ENCODE measurements around the gene DEPDC1. TPM values are rescaled to one million over a fixed set of nuclear protein-coding genes. Genes with fewer than 3 reads are reported as not detected.
"Not testable (repeated sequence)": the region's sequence is repeated elsewhere in the genome, so short reads cannot be mapped to it uniquely, and the experiment has no call there.

Gene DEPDC1
- total and polyA plus RNA-seq, 4 donors, result 0.52 to 18.3 (median 0.58) TPM; not detected in 1

DNA sequence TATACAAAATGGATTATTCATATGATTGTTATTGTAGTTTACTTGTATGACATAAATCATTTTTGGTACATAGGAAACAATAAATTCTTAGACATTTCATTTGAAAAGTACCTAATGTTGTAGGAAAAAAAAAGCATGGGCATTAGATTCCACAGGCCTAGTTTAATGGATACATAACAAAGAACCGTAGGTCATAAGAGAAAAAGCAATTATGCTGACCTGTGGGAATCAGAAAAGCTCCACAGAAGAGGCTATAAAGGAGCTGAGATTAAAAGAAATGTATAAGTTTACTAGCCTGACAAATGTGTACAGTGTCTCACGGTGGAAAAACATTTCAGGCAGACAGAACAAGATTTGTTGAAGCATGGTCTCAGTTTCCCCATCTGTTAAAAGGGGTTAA is 3.7 kb downstream of the DEPDC1 start:
- H3K27ac ChIP-seq (ENCODE audit: low read depth in 1 of 2, low read length in 2 of 2), result no peak overlapping the region
- H3K9me3 ChIP-seq (ENCODE audit: control insufficient read depth in 4 of 4, low read length in 3 of 4), result no peaks in the 10 kb centered on the region
- 95% methylated on average over 2 of the region's 2 CpGs for WGBS
- H3K27me3 ChIP-seq (ENCODE audit: control insufficient read depth in 4 of 4, insufficient read depth in 4 of 4, low read length in 3 of 4), result no peaks in the 10 kb centered on the region
- H3K4me3 ChIP-seq (ENCODE audit: low read depth in 1 of 3, low read length in 3 of 3), result no peak overlapping the region
- H3K36me3 ChIP-seq (ENCODE audit: control insufficient read depth in 4 of 4, insufficient read depth in 3 of 4, low read depth in 1 of 4, low read length in 3 of 4), result no peaks in the 10 kb centered on the region
- H3K9ac ChIP-seq (ENCODE audit: low read depth in 1 of 2, low read length in 2 of 2), result no peak overlapping the region
- H3K4me1 ChIP-seq (ENCODE audit: control insufficient read depth in 4 of 4, insufficient read depth in 4 of 4, low read length in 3 of 4), result peaks cover 6 to 18% (median 9%) of the 10 kb centered on the region in 4 donors
- no peak for DNase-seq (ENCODE audit: low spot score)
- TF ChIP-seq FOXA2 (IDR thresholded peaks at IDR 0.05) (no peak), HNF4G (IDR thresholded peaks at IDR 0.05) (no peak), MAX (IDR thresholded peaks at IDR 0.05) (no peak), SP1 (IDR thresholded peaks at IDR 0.05) (no peak), YY1 (IDR thresholded peaks at IDR 0.05) (no peak), TAF1 (conservative IDR thresholded peaks at IDR 0.05) (no peak), JUND (IDR thresholded peaks at IDR 0.05) (no peak), CTCF (IDR thresholded peaks at IDR 0.05; ENCODE audit: low read depth, low read length, missing input control) (no peak), RXRA (IDR thresholded peaks at IDR 0.05) (no peak), NR2F2 (IDR thresholded peaks at IDR 0.05) (no peak), FOXA1 (IDR thresholded peaks at IDR 0.05) (no peak), GABPA (IDR thresholded peaks at IDR 0.05 in 1 of 2, conservative IDR thresholded peaks at IDR 0.05 in 1 of 2) (no peak), RAD21 (IDR thresholded peaks at IDR 0.05) (no peak), HNF4A (conservative IDR thresholded peaks at IDR 0.05) (no peak)
- TF ChIP-seq, protein P1, sequence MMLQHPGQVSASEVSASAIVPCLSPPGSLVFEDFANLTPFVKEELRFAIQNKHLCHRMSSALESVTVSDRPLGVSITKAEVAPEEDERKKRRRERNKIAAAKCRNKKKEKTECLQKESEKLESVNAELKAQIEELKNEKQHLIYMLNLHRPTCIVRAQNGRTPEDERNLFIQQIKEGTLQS (IDR thresholded peaks at IDR 0.05), result no peak
- TF ChIP-seq, protein P2, sequence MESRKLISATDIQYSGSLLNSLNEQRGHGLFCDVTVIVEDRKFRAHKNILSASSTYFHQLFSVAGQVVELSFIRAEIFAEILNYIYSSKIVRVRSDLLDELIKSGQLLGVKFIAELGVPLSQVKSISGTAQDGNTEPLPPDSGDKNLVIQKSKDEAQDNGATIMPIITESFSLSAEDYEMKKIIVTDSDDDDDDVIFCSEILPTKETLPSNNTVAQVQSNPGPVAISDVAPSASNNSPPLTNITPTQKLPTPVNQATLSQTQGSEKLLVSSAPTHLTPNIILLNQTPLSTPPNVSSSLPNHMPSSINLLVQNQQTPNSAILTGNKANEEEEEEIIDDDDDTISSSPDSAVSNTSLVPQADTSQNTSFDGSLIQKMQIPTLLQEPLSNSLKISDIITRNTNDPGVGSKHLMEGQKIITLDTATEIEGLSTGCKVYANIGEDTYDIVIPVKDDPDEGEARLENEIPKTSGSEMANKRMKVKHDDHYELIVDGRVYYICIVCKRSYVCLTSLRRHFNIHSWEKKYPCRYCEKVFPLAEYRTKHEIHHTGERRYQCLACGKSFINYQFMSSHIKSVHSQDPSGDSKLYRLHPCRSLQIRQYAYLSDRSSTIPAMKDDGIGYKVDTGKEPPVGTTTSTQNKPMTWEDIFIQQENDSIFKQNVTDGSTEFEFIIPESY (IDR thresholded peaks at IDR 0.05), result no peak

GRCh38 chr1:68492255-68492654 is 4.6 kb downstream of the DEPDC1 start:
- not testable (repeated sequence) for H3K9ac ChIP-seq (ENCODE audit: low read depth in 1 of 2, low read length in 2 of 2); H3K9me3 ChIP-seq (ENCODE audit: control insufficient read depth in 4 of 4, low read length in 3 of 4); H3K4me3 ChIP-seq (ENCODE audit: low read depth in 1 of 3, low read length in 3 of 3); DNase-seq (ENCODE audit: low spot score); H3K27ac ChIP-seq (ENCODE audit: low read depth in 1 of 2, low read length in 2 of 2); H3K27me3 ChIP-seq (ENCODE audit: control insufficient read depth in 4 of 4, insufficient read depth in 4 of 4, low read length in 3 of 4); H3K36me3 ChIP-seq (ENCODE audit: control insufficient read depth in 4 of 4, insufficient read depth in 3 of 4, low read depth in 1 of 4, low read length in 3 of 4)
- WGBS, result 91% methylated on average over 6 of the region's 6 CpGs
- peaks cover 6 to 16% (median 9%) of the 10 kb centered on the region in 4 donors for H3K4me1 ChIP-seq (ENCODE audit: control insufficient read depth in 4 of 4, insufficient read depth in 4 of 4, low read length in 3 of 4)

All from liver (tissue), 9 donors.